GM12801 (cell line): ENCODE data around the gene TRIM69.

Experiments used
- TF ChIP-seq, protein P1 (sequence below): IDR thresholded peaks from one replicate; pipeline ENCODE4 v1.5.1; 2011; ENCODE audit warnings: control low read depth; ENCODE audit not compliant: insufficient read length; ENCODE audit errors: extremely low read depth

Gene TRIM69

DNA sequence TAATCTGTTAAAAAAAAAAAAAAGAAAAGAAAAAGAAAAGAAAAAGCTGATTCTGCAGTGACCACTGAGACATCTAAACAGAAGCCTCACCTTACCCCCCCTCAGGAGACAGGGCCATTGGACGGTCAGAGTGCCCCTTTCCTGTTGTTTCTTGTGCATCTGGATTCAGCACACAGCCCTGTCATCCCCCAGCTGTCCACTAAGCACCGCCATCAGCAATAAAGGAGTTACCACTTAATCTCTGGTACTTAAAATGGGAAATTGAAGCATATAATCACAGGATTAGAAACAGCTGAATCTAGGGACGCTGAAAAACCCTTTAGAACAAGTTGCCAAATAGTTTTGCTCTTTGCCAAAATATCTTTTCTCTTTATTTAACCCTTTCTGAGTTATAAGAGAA lies 62.5 kb downstream of the TRIM69 start:
- TF ChIP-seq, protein P1, sequence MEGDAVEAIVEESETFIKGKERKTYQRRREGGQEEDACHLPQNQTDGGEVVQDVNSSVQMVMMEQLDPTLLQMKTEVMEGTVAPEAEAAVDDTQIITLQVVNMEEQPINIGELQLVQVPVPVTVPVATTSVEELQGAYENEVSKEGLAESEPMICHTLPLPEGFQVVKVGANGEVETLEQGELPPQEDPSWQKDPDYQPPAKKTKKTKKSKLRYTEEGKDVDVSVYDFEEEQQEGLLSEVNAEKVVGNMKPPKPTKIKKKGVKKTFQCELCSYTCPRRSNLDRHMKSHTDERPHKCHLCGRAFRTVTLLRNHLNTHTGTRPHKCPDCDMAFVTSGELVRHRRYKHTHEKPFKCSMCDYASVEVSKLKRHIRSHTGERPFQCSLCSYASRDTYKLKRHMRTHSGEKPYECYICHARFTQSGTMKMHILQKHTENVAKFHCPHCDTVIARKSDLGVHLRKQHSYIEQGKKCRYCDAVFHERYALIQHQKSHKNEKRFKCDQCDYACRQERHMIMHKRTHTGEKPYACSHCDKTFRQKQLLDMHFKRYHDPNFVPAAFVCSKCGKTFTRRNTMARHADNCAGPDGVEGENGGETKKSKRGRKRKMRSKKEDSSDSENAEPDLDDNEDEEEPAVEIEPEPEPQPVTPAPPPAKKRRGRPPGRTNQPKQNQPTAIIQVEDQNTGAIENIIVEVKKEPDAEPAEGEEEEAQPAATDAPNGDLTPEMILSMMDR: no peak

DNA sequence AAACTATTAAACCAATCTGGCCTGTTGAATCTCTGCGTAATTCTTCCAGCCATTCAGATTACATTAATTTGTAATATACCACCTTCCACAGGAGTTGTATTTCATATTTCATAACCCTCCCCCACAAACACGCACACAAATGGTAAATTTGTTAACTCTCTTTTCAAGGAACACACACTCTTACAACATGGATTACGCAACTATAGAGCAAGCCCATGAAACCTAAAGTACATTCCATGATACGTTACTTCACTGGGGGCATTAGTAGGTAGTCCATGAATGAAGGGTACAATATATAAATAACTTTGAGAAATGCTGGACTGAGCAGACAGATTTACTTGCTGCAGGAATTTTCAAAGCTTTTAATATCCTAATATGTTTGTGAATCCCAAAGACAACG lies 65.0 kb downstream of the TRIM69 start:
- TF ChIP-seq, protein P1: no peak

DNA sequence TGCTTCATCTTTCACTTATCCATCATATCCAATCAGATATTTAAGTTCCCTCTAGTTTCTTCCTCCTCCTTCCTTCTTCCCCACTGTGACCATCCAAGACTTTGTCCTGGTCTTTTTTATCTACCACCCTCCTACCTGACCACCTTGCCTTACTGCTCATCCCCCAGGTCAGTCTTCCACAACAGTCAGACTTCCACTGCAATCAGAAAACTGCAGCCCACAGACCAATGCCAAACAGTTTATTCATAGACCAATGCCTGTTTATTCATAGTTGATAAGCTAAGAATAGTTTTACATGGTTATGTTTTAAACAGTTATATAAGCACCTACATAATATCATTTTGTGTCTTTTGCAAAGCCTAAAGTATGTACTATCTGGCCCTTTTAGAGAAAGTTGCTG lies 65.5 kb downstream of the TRIM69 start:
- TF ChIP-seq, protein P1: no peak

DNA sequence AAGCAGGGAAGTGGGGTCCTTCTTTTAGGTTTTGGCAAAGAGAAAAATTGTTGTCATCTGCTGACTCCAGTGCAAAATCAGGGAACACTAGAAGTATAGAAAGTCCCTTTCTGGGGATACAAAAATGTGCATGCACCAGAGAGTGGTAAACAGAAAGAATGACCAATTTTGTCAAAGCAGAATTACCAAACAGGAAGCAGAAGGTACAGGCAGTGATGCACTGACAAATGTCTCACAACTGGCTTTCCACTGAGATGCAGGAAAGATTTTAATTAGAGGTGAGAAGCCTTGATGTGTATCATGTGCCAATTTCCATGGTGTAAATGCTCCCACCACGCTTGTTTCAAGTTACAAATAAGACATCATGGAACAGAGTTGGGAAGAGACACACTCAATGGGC lies 66.0 kb downstream of the TRIM69 start:
- TF ChIP-seq, protein P1: no peak

DNA sequence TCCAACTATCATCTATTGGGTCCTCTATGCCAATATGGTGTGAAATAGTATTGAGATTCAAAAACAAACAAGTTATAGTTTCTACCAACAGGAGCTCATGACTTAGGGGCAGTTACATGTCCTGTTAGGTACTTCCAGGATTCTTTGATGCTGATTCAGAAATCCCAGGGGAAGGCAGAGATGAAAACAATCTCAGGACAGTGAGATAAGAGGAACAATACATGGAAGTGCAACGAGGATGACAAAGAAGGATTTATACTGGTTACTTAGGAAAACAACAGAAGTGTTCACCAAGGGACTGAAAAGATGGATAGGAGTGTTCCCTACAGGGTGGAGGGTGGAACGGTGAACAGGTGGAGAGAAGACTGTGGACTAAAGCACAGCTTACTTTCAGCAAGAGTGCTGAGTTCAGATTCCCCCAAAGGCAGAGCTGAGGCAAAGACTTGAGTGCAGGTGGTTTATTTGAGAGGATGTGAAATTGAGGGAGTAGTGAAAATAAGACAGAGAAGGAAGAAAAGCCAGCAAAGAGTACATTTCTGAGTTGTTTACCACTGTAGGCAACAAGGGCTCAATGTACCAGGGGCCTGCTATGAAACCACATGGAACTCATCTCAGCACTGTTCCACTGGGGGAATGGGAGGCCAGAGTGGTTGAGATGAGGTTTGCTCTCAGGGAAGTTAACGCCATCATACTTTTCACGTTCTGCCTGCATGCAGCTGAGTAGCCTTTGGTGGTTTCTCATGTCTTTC lies 68.1 kb downstream of the TRIM69 start:
- TF ChIP-seq, protein P1: no peak

DNA sequence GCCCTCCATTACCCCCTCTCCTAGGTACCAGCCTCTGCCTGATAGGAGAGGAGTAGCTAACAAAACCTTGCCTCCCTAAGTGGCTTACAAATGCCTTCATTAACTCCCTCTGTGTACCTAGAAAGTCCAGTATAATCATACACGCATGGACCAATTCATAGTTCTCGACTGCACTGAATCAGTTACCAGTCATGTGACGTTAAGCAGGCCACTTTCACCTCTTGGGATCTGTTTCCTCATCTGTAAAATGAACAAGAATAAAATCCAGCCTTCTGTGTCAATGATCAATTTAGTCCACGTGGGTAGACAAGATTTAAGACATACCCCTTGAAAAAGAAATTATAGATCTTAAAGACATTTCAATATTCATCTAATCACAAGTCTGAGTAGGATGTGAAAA lies 72.2 kb downstream of the TRIM69 start:
- TF ChIP-seq, protein P1: no peak

DNA sequence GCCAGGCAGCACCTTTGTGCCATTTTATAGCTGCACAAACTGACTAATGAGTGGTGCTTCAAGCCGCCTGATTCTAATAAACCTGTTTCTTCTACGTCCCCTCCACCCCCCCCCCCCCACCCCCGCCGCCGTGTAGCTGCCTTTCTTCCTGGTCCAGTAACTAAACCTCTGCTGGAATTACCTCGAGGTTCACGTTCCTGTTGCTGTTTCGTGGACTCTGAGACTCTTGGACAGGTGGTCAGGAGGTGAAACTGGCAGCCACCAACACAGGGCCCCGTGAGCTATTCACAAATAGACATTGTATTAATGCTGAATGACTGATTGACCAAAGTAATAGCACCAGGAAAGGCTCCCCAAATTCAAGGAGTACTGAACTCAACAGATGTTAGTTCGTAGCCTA lies 73.9 kb downstream of the TRIM69 start:
- TF ChIP-seq, protein P1: no peak

DNA sequence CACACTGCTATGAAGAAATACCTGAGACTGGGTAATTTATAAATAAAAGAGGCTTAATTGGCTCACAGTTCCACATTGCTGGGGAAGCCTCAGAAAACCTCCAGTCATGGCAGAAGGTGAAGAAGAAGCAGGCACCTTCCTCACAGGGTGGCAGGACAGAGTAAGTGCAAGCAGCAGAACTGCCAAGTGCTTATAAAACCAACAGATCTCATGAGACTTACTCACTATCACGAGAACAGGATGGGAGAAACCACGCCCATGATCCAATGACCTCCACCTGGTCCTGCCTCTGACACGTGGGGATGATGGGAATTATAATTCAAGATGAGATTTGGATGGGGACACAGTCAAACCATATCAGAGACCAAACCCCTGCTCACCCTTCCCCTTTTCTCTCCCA lies 75.0 kb downstream of the TRIM69 start:
- TF ChIP-seq, protein P1: no peak
